HepG2 (cell line): ENCODE results near the gene IRGQ. TPM values are rescaled to one million over a fixed set of nuclear protein-coding genes. Genes with fewer than 3 reads are reported as not detected.
A peak's percentile ranks its signal among the peaks of the same experiment; 100 is the strongest.

Experiments used
- ARNT ChIP-seq: fragments of 450-650 bp; IDR thresholded peaks from 2 replicates; pipeline ENCODE4 v1.6.1; 2017
- CHD2 ChIP-seq: IDR thresholded peaks from 2 replicates; pipeline ENCODE4 v1.6.1; 2011; ENCODE audit warnings: low read depth, low read length, improper control_type of control experiment
- DNMT3B ChIP-seq: conservative IDR thresholded peaks from 2 replicates; pipeline ENCODE4 v1.6.1; 2016; ENCODE audit warnings: missing biosample characterization, control low read depth
- DR1 ChIP-seq: sonication (generic); formaldehyde crosslinking; IDR thresholded peaks from 2 replicates; pipeline ENCODE4 v1.8.0; 2021; ENCODE audit warnings: mild to moderate bottlenecking, missing genetic modification reagents, inconsistent platforms
- EEA1 ChIP-seq: sonication (generic); formaldehyde crosslinking; IDR thresholded peaks from 2 replicates; pipeline ENCODE4 v1.5.1; 2020; ENCODE audit warnings: mild to moderate bottlenecking, missing genetic modification reagents, borderline replicate concordance
- FOXA1 ChIP-seq, 2 experiments: fragments of 450-650 bp in 1 of 2; sonication (generic) in 1 of 2; formaldehyde crosslinking in 1 of 2; IDR thresholded peaks; 2 replicates each; pipeline versions ENCODE4 v1.4.0 to v1.6.1; 2016 to 2020; ENCODE audit warnings: missing genetic modification reagents in 1 of 2
- GTF2F1 ChIP-seq: fragments of 150-350 bp; IDR thresholded peaks from 2 replicates; pipeline ENCODE4 v1.6.1; 2014; ENCODE audit warnings: low read length
- HES4 ChIP-seq: sonication (generic); formaldehyde crosslinking; IDR thresholded peaks from 2 replicates; pipeline ENCODE4 v1.9.0; 2021; ENCODE audit warnings: mild to moderate bottlenecking, missing genetic modification reagents, borderline replicate concordance
- MAFF ChIP-seq: IDR thresholded peaks from 2 replicates; pipeline ENCODE4 v1.6.1; 2011; ENCODE audit warnings: low read depth, low read length, improper control_type of control experiment
- MBNL3 ChIP-seq: fragments of 250-450 bp; sonication (Bioruptor Pico); conservative IDR thresholded peaks from 2 replicates; pipeline ENCODE4 v1.8.0; 2022; ENCODE audit warnings: mild to moderate bottlenecking, inconsistent platforms
- MED8 ChIP-seq: sonication (generic); formaldehyde crosslinking; IDR thresholded peaks from 2 replicates; pipeline ENCODE4 v1.8.1; 2023; ENCODE audit warnings: mild to moderate bottlenecking, missing genetic modification reagents; ENCODE audit not compliant: insufficient replicate concordance
- MTA3 ChIP-seq: sonication (generic); formaldehyde crosslinking; IDR thresholded peaks from 2 replicates; pipeline ENCODE4 v1.4.0; 2020; ENCODE audit warnings: missing genetic modification reagents
- NCOA5 ChIP-seq: sonication (generic); formaldehyde crosslinking; IDR thresholded peaks from 2 replicates; pipeline ENCODE4 v1.4.0; 2020; ENCODE audit warnings: missing genetic modification reagents
- PAF1 ChIP-seq: IDR thresholded peaks from 2 replicates; pipeline ENCODE4 v1.6.1; 2016; ENCODE audit warnings: missing genetic modification reagents, missing compliant biosample characterization
- PAXIP1 ChIP-seq: sonication (generic); formaldehyde crosslinking; conservative IDR thresholded peaks from 2 replicates; pipeline ENCODE4 v1.4.0; 2020; ENCODE audit warnings: mild to moderate bottlenecking, missing genetic modification reagents, moderate library complexity
- RFXAP ChIP-seq: sonication (generic); formaldehyde crosslinking; IDR thresholded peaks from 2 replicates; pipeline ENCODE4 v1.4.0; 2020; ENCODE audit warnings: missing genetic modification reagents, borderline replicate concordance
- STAG1 ChIP-seq: sonication (generic); formaldehyde crosslinking; IDR thresholded peaks from 2 replicates; pipeline ENCODE4 v1.4.0; 2020; ENCODE audit warnings: missing genetic modification reagents
- ZNF143 ChIP-seq: sonication (generic); formaldehyde crosslinking; IDR thresholded peaks from 2 replicates; pipeline ENCODE4 v1.4.0; 2020; ENCODE audit warnings: missing genetic modification reagents
- ZNF17 ChIP-seq: sonication (generic); formaldehyde crosslinking; IDR thresholded peaks from 2 replicates; pipeline ENCODE4 v1.5.0; 2020; ENCODE audit warnings: mild to moderate bottlenecking, missing genetic modification reagents
- ZNF234 ChIP-seq: sonication (generic); formaldehyde crosslinking; conservative IDR thresholded peaks from 2 replicates; pipeline ENCODE4 v1.5.1; 2020; ENCODE audit warnings: mild to moderate bottlenecking, missing genetic modification reagents
- ZNF331 ChIP-seq: sonication (generic); formaldehyde crosslinking; IDR thresholded peaks from 2 replicates; pipeline ENCODE4 v1.4.0; 2020; ENCODE audit warnings: missing genetic modification reagents
- ZNF337 ChIP-seq: sonication (generic); formaldehyde crosslinking; IDR thresholded peaks from 2 replicates; pipeline ENCODE4 v1.5.1; 2020; ENCODE audit warnings: missing genetic modification reagents, low read depth, mild to moderate bottlenecking, borderline replicate concordance
- ZNF33A ChIP-seq: sonication (generic); formaldehyde crosslinking; IDR thresholded peaks from 2 replicates; pipeline ENCODE4 v1.5.1; 2020; ENCODE audit warnings: missing genetic modification reagents, mild to moderate bottlenecking, moderate library complexity, borderline replicate concordance
- ZNF550 ChIP-seq: sonication (generic); formaldehyde crosslinking; IDR thresholded peaks from 2 replicates; pipeline ENCODE4 v1.4.0; 2020; ENCODE audit warnings: mild to moderate bottlenecking, missing genetic modification reagents, borderline replicate concordance
- ZNF782 ChIP-seq: sonication (generic); formaldehyde crosslinking; IDR thresholded peaks from 2 replicates; pipeline ENCODE4 v1.4.0; 2020; ENCODE audit warnings: missing genetic modification reagents, mild to moderate bottlenecking, borderline replicate concordance
- polyA plus RNA-seq, 8 experiments: library from polyadenylated mRNA; depleted of rRNA in 3 of 8; stranded (reverse) in 7 of 8; unstranded in 1 of 8; fragments of >200 nt; fragmentation: Illumina TruSeq in 4 of 8; extraction: Trizol in 4 of 8; gene quantifications; 2 replicates each; pipeline versions ENCODE4 v1.2.1 to v1.2.3, GENCODE V29; 2011 to 2016; ENCODE audit warnings: low read depth in 4 of 8, missing spikeins in 1 of 8, mixed read lengths in 1 of 8; ENCODE audit not compliant: insufficient read depth in 1 of 8
- total RNA-seq, 5 experiments: library from RNA; depleted of rRNA; stranded (reverse); fragments of >200 nt; fragmentation: Illumina TruSeq; extraction: Trizol; gene quantifications; 2 replicates each; pipeline ENCODE4 v1.2.3, GENCODE V29; 2016; ENCODE audit warnings: low read depth in 1 of 5
- TF ChIP-seq, protein P1 (sequence below): sonication (generic); formaldehyde crosslinking; IDR thresholded peaks from 2 replicates; pipeline ENCODE4 v1.8.0; 2022; ENCODE audit warnings: mild to moderate bottlenecking, missing genetic modification reagents, moderate library complexity
- TF ChIP-seq, protein P2 (sequence below): sonication (generic); formaldehyde crosslinking; IDR thresholded peaks from 2 replicates; pipeline ENCODE4 v1.4.0; 2020; ENCODE audit warnings: missing genetic modification reagents

Gene IRGQ
- total and polyA plus RNA-seq, 2 of the 13 experiments (the other 11 are each of a cell fraction or from before 2014, with no cell fraction given), result 11.6 to 12.4 TPM

DNA sequence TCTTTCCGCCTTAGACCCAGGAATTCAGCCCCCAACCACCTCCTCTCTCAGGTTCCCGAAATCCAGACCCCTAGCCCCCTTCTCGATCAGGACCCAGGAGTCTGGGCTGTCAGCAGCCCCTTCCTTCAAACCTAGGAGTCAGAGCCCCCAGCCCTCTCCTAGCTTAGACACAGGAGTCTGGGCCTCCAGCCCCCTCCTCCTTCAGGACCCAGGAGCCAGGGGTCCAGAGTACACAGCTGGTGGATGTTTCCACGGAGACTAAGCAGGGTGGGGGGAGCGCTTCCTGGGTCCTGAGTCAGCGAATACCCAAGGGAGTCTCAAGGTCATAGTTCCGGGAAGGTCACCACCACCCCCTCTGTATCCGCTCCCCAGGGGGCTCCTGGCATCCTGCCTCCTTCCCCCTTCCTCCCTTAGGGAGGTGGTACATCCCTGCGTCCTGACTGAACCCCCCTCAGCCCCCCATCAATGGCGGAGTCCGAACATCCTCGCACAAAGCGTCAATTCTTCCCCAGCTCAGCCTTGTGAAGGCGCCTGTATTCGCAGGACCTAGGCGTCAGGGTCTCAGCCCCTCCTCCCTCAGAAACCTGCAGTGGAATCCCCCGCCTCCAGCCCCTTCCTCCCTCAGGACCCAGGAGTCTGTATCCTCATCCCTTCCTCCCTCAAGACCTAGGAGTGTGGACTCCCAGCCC, 39.1 kb upstream of the IRGQ start (continued):
- TF ChIP-seq FOXA1 (IDR thresholded peaks at IDR 0.05) (no peak), FOXA1 (CRISPR knock-in tag; IDR thresholded peaks at IDR 0.05) (peak; percentile 71), ZNF234 (CRISPR knock-in tag) (no peak), NCOA5 (CRISPR knock-in tag) (no peak), EEA1 (no peak), ZNF337 (CRISPR knock-in tag) (no peak), RFXAP (CRISPR knock-in tag) (no peak), MED8 (CRISPR knock-in tag) (peak; percentile 35), DNMT3B (CRISPR knock-in tag) (peak; percentile 66; the same call in 1 of the 2 replicates), ZNF143 (CRISPR knock-in tag) (no peak), ZNF33A (no peak), MAFF (peak; percentile 94), ARNT (no peak), ZNF331 (peak; percentile 29; the same call in 1 of the 2 replicates), CHD2 (no peak), ZNF782 (0 out of 2 replicates have a peak, but pooled peaks have one; percentile 69), MBNL3 (CRISPR knock-in tag) (no peak), ZNF17 (CRISPR knock-in tag) (no peak), STAG1 (CRISPR knock-in tag) (no peak), GTF2F1 (no peak), MTA3 (CRISPR knock-in tag) (no peak), ZNF550 (no peak), PAXIP1 (CRISPR knock-in tag) (peak; percentile 92), HES4 (CRISPR knock-in tag) (no peak), DR1 (CRISPR knock-in tag) (peak; percentile 50; the same call in 1 of the 2 replicates), PAF1 (no peak)
- TF ChIP-seq, protein P1, sequence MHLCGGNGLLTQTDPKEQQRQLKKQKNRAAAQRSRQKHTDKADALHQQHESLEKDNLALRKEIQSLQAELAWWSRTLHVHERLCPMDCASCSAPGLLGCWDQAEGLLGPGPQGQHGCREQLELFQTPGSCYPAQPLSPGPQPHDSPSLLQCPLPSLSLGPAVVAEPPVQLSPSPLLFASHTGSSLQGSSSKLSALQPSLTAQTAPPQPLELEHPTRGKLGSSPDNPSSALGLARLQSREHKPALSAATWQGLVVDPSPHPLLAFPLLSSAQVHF (CRISPR knock-in tag), result no peak
- TF ChIP-seq, protein P2, sequence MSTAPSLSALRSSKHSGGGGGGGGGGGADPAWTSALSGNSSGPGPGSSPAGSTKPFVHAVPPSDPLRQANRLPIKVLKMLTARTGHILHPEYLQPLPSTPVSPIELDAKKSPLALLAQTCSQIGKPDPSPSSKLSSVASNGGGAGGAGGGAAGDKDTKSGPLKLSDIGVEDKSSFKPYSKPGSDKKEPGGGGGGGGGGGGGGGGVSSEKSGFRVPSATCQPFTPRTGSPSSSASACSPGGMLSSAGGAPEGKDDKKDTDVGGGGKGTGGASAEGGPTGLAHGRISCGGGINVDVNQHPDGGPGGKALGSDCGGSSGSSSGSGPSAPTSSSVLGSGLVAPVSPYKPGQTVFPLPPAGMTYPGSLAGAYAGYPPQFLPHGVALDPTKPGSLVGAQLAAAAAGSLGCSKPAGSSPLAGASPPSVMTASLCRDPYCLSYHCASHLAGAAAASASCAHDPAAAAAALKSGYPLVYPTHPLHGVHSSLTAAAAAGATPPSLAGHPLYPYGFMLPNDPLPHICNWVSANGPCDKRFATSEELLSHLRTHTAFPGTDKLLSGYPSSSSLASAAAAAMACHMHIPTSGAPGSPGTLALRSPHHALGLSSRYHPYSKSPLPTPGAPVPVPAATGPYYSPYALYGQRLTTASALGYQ (CRISPR knock-in tag), result no peak
